Parathyroid adenoma (tissue), 2 donors: Measurements from ENCODE around the gene RAI2.

ENCODE experiments used
- H2AFZ ChIP-seq: fragments of 300-600 bp; sonication (generic); one replicate; pipeline ENCODE4 v1.7.0; 2017; ENCODE audit warnings: antibody characterized with exemption, mild to moderate bottlenecking
- H3K27ac ChIP-seq: fragments of 300-600 bp; sonication (generic); one replicate; pipeline ENCODE4 v1.7.0; 2017
- H3K27me3 ChIP-seq: fragments of 300-600 bp; sonication (generic); one replicate; pipeline ENCODE4 v1.7.0; 2017; ENCODE audit warnings: low read length; ENCODE audit not compliant: control insufficient read depth, insufficient read depth
- H3K36me3 ChIP-seq: fragments of 300-600 bp; sonication (generic); one replicate; pipeline ENCODE4 v1.7.0; 2017; ENCODE audit warnings: low read length; ENCODE audit not compliant: control insufficient read depth, insufficient read depth
- H3K4me1 ChIP-seq: fragments of 300-600 bp; sonication (generic); one replicate; pipeline ENCODE4 v1.7.0; 2017; ENCODE audit warnings: control low read depth
- H3K4me2 ChIP-seq: fragments of 300-600 bp; sonication (generic); one replicate; pipeline ENCODE4 v1.7.0; 2017; ENCODE audit warnings: low read length
- H3K4me3 ChIP-seq: fragments of 300-600 bp; sonication (generic); one replicate; pipeline ENCODE4 v1.7.0; 2017; ENCODE audit warnings: low read depth, low read length
- H3K79me2 ChIP-seq: fragments of 300-600 bp; sonication (generic); one replicate; pipeline ENCODE4 v1.7.0; 2017; ENCODE audit warnings: control low read depth
- H3K9ac ChIP-seq: fragments of 300-600 bp; sonication (generic); one replicate; pipeline ENCODE4 v1.7.0; 2017; ENCODE audit warnings: mild to moderate bottlenecking
- H3K9me3 ChIP-seq: fragments of 300-600 bp; sonication (generic); one replicate; pipeline ENCODE4 v1.7.0; 2017; ENCODE audit warnings: low read length; ENCODE audit not compliant: control insufficient read depth
- CTCF ChIP-seq: fragments of 300-600 bp; sonication (generic); IDR thresholded peaks from one replicate; pipeline ENCODE4 v1.7.0; 2017; ENCODE audit warnings: antibody characterized with exemption, mild to moderate bottlenecking
- donor health status: primary hyperparathyroidism.

RAI2 gene

GRCh38 chrX:17828171-17828570, 32.9 kb downstream of the RAI2 start:
- H3K79me2 ChIP-seq, result peaks cover 3% of the 10 kb centered on the region
- H3K27me3 ChIP-seq, result no peaks in the 10 kb centered on the region
- no peak overlapping the region for H3K27ac ChIP-seq
- H3K4me3 ChIP-seq, result no peak overlapping the region
- no peaks in the 10 kb centered on the region for H3K36me3 ChIP-seq
- H2AFZ ChIP-seq, result no peak overlapping the region
- H3K9ac ChIP-seq, result no peak overlapping the region
- H3K9me3 ChIP-seq, result no peaks in the 10 kb centered on the region
- no peak overlapping the region for H3K4me2 ChIP-seq
- TF ChIP-seq CTCF, result no peak
- no peaks in the 10 kb centered on the region for H3K4me1 ChIP-seq

GRCh38 chrX:17826609-17827496, 34.2 kb downstream of the RAI2 start:
- no peaks in the 10 kb centered on the region for H3K27me3 ChIP-seq
- H3K4me1 ChIP-seq, result no peaks in the 10 kb centered on the region
- H3K4me3 ChIP-seq, result no peak overlapping the region
- no peak overlapping the region for H2AFZ ChIP-seq
- H3K36me3 ChIP-seq, result no peaks in the 10 kb centered on the region
- no peak for TF ChIP-seq CTCF
- H3K27ac ChIP-seq, result no peak overlapping the region
- H3K4me2 ChIP-seq, result no peak overlapping the region
- peaks cover 3% of the 10 kb centered on the region for H3K79me2 ChIP-seq
- no peaks in the 10 kb centered on the region for H3K9me3 ChIP-seq
- no peak overlapping the region for H3K9ac ChIP-seq

- Histone ChIP-seq H3K27ac (no peak overlapping the region), H3K4me3 (no peak overlapping the region)
Measured at GRCh38 chrX:17824980-17825379, 36.1 kb downstream of the RAI2 start.

GRCh38 chrX:17822351-17822750, 38.7 kb downstream of the RAI2 start:
- Histone ChIP-seq H3K9ac (no peak overlapping the region), H3K36me3 (no peaks in the 10 kb centered on the region), H3K9me3 (no peaks in the 10 kb centered on the region), H3K27ac (no peak overlapping the region), H3K79me2 (peaks cover 3% of the 10 kb centered on the region), H3K27me3 (no peaks in the 10 kb centered on the region), H3K4me3 (no peak overlapping the region), H2AFZ (no peak overlapping the region), H3K4me2 (no peak overlapping the region), H3K4me1 (no peaks in the 10 kb centered on the region)
- no peak for TF ChIP-seq CTCF

More at GRCh38 chrX:17824980-17825379, 36.1 kb downstream of the RAI2 start:
- TF ChIP-seq CTCF, result no peak
- Histone ChIP-seq H3K27me3 (no peaks in the 10 kb centered on the region), H3K79me2 (peaks cover 3% of the 10 kb centered on the region), H3K4me2 (no peak overlapping the region), H3K9ac (no peak overlapping the region), H3K36me3 (no peaks in the 10 kb centered on the region), H3K9me3 (no peaks in the 10 kb centered on the region), H3K4me1 (no peaks in the 10 kb centered on the region), H2AFZ (no peak overlapping the region)

GRCh38 chrX:17820100-17820499, 41.0 kb downstream of the RAI2 start:
- Histone ChIP-seq H3K4me3 (no peak overlapping the region), H3K9me3 (no peaks in the 10 kb centered on the region), H3K9ac (no peak overlapping the region), H3K4me2 (no peak overlapping the region), H3K27ac (no peak overlapping the region), H3K79me2 (no peaks in the 10 kb centered on the region), H3K27me3 (no peaks in the 10 kb centered on the region), H3K36me3 (no peaks in the 10 kb centered on the region), H2AFZ (no peak overlapping the region), H3K4me1 (no peaks in the 10 kb centered on the region)
- no peak for TF ChIP-seq CTCF
